Mesenchymal stem cell (in vitro differentiated cells and primary cell): ENCODE data around the gene UBE2D2.
A peak's percentile ranks its signal among the peaks of the same experiment; 100 is the strongest.
"Not testable (repeated sequence)": the region's sequence is repeated elsewhere in the genome, so short reads cannot be mapped to it uniquely, and the experiment has no call there.

ENCODE experiments used
- DNase-seq: peaks from one replicate; pipeline ENCODE4 v3.0.0-alpha.2; 2013
- H2AFZ ChIP-seq: one replicate; pipeline ENCODE4 v1.6.1; 2013; ENCODE audit warnings: low read depth, mild to moderate bottlenecking, control low read depth, inconsistent platforms, low read length, moderate library complexity
- H2AK5ac ChIP-seq: 2 replicates; pipeline ENCODE4 v1.6.1; 2013; ENCODE audit warnings: low read length, moderate library complexity, mild to moderate bottlenecking, inconsistent platforms; ENCODE audit not compliant: severe bottlenecking
- H2BK120ac ChIP-seq: one replicate; pipeline ENCODE4 v1.6.1; 2013; ENCODE audit warnings: low read depth, mild to moderate bottlenecking, inconsistent platforms, low read length, moderate library complexity
- H2BK12ac ChIP-seq, 2 experiments: one replicate each; pipeline ENCODE4 v1.6.1; 2013; ENCODE audit warnings: inconsistent platforms in 2 of 2, low read length in 2 of 2, mild to moderate bottlenecking in 2 of 2, moderate library complexity in 2 of 2, control low read depth in 1 of 2
- H2BK15ac ChIP-seq: one replicate; pipeline ENCODE4 v1.6.1; 2013; ENCODE audit warnings: mild to moderate bottlenecking, low read depth, inconsistent platforms; ENCODE audit not compliant: poor library complexity, severe bottlenecking
- H2BK5ac ChIP-seq: 2 replicates; pipeline ENCODE4 v1.6.1; 2013; ENCODE audit warnings: low read depth, mild to moderate bottlenecking, low read length, control low read depth, inconsistent platforms; ENCODE audit not compliant: poor library complexity, severe bottlenecking
- H3K14ac ChIP-seq, 2 experiments: one replicate each; pipeline ENCODE4 v1.6.1; 2013; ENCODE audit warnings: inconsistent platforms in 2 of 2, low read length in 2 of 2, control low read depth in 1 of 2, mild to moderate bottlenecking in 1 of 2, moderate library complexity in 1 of 2
- H3K18ac ChIP-seq, 2 experiments: one replicate each; pipeline ENCODE4 v1.6.1; 2013; ENCODE audit warnings: inconsistent platforms in 2 of 2, low read length in 2 of 2, control low read depth in 1 of 2, low read depth in 1 of 2, mild to moderate bottlenecking in 1 of 2
- H3K23ac ChIP-seq, 2 experiments: one replicate each; pipeline ENCODE4 v1.6.1; 2013; ENCODE audit warnings: inconsistent platforms in 2 of 2, low read length in 2 of 2, mild to moderate bottlenecking in 2 of 2, moderate library complexity in 2 of 2, control low read depth in 1 of 2
- H3K27ac ChIP-seq: 2 replicates; pipeline ENCODE4 v1.5.1; 2013; ENCODE audit warnings: mild to moderate bottlenecking, moderate library complexity, low read length, control low read depth, inconsistent platforms; ENCODE audit not compliant: poor library complexity, severe bottlenecking
- H3K27me3 ChIP-seq, 2 experiments: 2 replicates each; pipeline versions ENCODE4 v1.6.1 to v1.7.0; 2013; ENCODE audit warnings: low read length in 2 of 2, mild to moderate bottlenecking in 2 of 2, moderate library complexity in 2 of 2, control low read depth in 1 of 2, inconsistent platforms in 1 of 2; ENCODE audit not compliant: control insufficient read depth in 1 of 2, insufficient read depth in 1 of 2
- H3K36me3 ChIP-seq, 2 experiments: 2 replicates each; pipeline versions ENCODE4 v1.6.1 to v1.7.0; 2013; ENCODE audit warnings: low read length in 2 of 2, control low read depth in 1 of 2, inconsistent platforms in 1 of 2, low read depth in 1 of 2, mild to moderate bottlenecking in 1 of 2; ENCODE audit not compliant: insufficient read depth in 2 of 2, control insufficient read depth in 1 of 2
- H3K4ac ChIP-seq, 2 experiments: one replicate each; pipeline ENCODE4 v1.6.1; 2013; ENCODE audit warnings: inconsistent platforms in 2 of 2, low read length in 2 of 2, mild to moderate bottlenecking in 2 of 2, moderate library complexity in 2 of 2, control low read depth in 1 of 2, low read depth in 1 of 2
- H3K4me1 ChIP-seq: 2 replicates; pipeline ENCODE4 v1.6.1; 2013; ENCODE audit warnings: low read depth, low read length, control low read depth; ENCODE audit not compliant: control insufficient read depth, insufficient read depth
- H3K4me2 ChIP-seq: 2 replicates; pipeline ENCODE4 v1.6.1; 2013; ENCODE audit warnings: low read length, mild to moderate bottlenecking, inconsistent platforms; ENCODE audit not compliant: poor library complexity, severe bottlenecking
- H3K4me3 ChIP-seq, 2 experiments: 2 replicates each; pipeline versions ENCODE4 v1.5.1 to v1.7.0; 2013; ENCODE audit warnings: low read length in 2 of 2, mild to moderate bottlenecking in 2 of 2, control low read depth in 1 of 2, low read depth in 1 of 2; ENCODE audit not compliant: insufficient read depth in 1 of 2
- H3K79me1 ChIP-seq: replicated peaks from 2 replicates; pipeline ENCODE4 v1.6.1; 2013; ENCODE audit warnings: mild to moderate bottlenecking, control low read depth, low read length, inconsistent platforms; ENCODE audit not compliant: poor library complexity, severe bottlenecking
- H3K9ac ChIP-seq: 2 replicates; pipeline ENCODE4 v1.7.0; 2013; ENCODE audit warnings: mild to moderate bottlenecking, low read length, moderate library complexity
- H3K9me3 ChIP-seq: 2 replicates; pipeline ENCODE4 v1.7.0; 2013; ENCODE audit warnings: mild to moderate bottlenecking, low read length; ENCODE audit not compliant: control insufficient read depth
- H4K8ac ChIP-seq: one replicate; pipeline ENCODE4 v1.6.1; 2013; ENCODE audit warnings: inconsistent platforms, mild to moderate bottlenecking, low read length, moderate library complexity
- H4K91ac ChIP-seq: one replicate; pipeline ENCODE4 v1.6.1; 2013; ENCODE audit warnings: mild to moderate bottlenecking, low read length, inconsistent platforms
- WGBS: methylation state at CpG from one replicate; pipeline ENCODE4 v1.1.7; 2013; ENCODE audit warnings: mixed read lengths; 5-methylcytosine and 5-hydroxymethylcytosine counted together

Gene UBE2D2

DNA sequence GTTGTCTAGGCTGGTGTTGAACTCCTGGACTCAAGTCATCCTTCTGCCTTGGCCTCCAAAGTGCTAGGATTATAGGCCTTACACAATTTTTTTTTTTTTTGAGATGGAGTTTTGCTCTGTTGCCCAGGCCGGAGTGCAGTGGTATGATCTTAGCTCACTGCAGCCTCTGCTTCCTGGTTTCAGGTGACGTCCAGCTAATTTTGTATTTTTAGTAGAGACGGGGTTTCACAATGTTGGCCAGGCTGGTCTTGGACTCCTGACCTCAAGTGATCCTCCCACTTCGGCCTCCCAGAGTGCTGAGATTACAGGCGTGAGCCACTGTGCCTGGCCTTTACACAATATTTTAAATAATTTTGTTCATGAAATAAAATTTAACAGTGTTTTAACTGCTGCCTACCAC, 21.0 kb downstream of the UBE2D2 start:
- 96% methylated on average over 4 of the region's 5 CpGs for WGBS
- not testable (repeated sequence) for H3K79me1 ChIP-seq, H3K4me1 ChIP-seq, H4K91ac ChIP-seq, H2BK120ac ChIP-seq, H3K18ac ChIP-seq, H2BK15ac ChIP-seq, H3K27me3 ChIP-seq, DNase-seq, H3K4ac ChIP-seq, H3K9ac ChIP-seq, H4K8ac ChIP-seq, H2BK12ac ChIP-seq, H3K9me3 ChIP-seq, H3K14ac ChIP-seq, H2AFZ ChIP-seq, H3K4me2 ChIP-seq, H3K27ac ChIP-seq, H2AK5ac ChIP-seq, H3K23ac ChIP-seq, H3K4me3 ChIP-seq, H2BK5ac ChIP-seq
- H3K36me3 ChIP-seq: peaks cover 9 to 10% of the 10 kb centered on the region in 2 experiments

DNA sequence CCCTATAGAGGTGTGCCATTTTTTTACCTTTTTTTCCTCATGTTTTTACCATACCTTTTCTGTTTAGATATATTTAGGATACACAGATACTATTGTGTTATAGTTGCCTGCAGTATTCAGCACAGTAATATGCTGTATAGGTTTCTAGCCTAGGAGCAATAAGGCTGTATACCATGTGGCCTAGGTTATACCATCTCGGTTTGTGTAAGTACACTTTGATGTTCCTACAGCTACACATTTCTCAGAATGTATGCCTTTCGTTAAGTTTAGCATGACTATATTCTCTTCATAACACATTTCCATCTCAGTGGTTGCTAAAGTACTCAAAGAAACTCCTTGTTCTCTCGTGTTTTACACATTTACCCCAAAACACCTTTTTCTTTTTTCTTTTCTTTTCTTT, 23.0 kb downstream of the UBE2D2 start:
- Histone ChIP-seq H3K14ac (no peak overlapping the region), H2BK12ac (no peak overlapping the region), H3K9ac (no peak overlapping the region), H3K36me3 (peaks cover 10 to 16% of the 10 kb centered on the region in 2 experiments), H3K18ac (no peak overlapping the region), H3K23ac (no peak overlapping the region), H3K79me1 (no peaks in the 10 kb centered on the region), H2BK5ac (no peak overlapping the region), H2BK15ac (no peak overlapping the region), H3K4me1 (peaks cover 9% of the 10 kb centered on the region), H4K8ac (no peak overlapping the region), H3K9me3 (no peaks in the 10 kb centered on the region), H3K4me2 (no peak overlapping the region), H3K4ac (no peak overlapping the region), H2BK120ac (no peak overlapping the region), H3K4me3 (no peak overlapping the region), H2AFZ (no peak overlapping the region), H4K91ac (no peak overlapping the region), H3K27me3 (no peaks in the 10 kb centered on the region), H3K27ac (no peak overlapping the region), H2AK5ac (no peak overlapping the region)
- 95% methylated on average over 3 of the region's 3 CpGs for WGBS
- no peak for DNase-seq

DNA sequence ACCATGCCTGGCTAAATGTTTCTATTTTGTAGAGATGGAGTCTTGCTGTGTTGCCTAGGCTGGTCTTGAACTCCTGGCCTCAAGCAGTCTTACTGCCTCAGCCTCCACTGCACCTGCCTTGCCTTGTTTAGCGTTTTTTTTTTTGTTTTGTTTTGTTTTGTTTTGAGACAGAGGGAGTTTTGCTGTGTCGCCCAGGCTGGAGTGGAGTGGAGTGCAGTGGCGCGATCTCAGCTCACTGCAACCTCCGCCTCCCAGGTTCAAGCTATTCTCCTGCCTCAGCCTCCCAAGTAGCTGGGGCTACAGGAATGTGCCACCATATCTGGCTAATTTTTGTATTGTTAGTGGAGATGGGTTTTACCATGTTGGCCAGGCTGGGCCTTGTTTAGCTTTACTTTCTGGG, 27.0 kb downstream of the UBE2D2 start:
- H3K9me3 ChIP-seq, H3K4me3 ChIP-seq, H3K79me1 ChIP-seq, H3K27ac ChIP-seq, H3K4ac ChIP-seq, H3K9ac ChIP-seq, H2BK5ac ChIP-seq, H2AFZ ChIP-seq, H3K27me3 ChIP-seq, H3K4me1 ChIP-seq, H3K18ac ChIP-seq, H2BK120ac ChIP-seq, H3K4me2 ChIP-seq, H2BK12ac ChIP-seq, H2BK15ac ChIP-seq, H4K8ac ChIP-seq, H3K23ac ChIP-seq, H2AK5ac ChIP-seq, H4K91ac ChIP-seq, DNase-seq, H3K14ac ChIP-seq: not testable (repeated sequence)
- 79% methylated on average over 2 of the region's 5 CpGs for WGBS
- H3K36me3 ChIP-seq: peaks cover 10 to 16% of the 10 kb centered on the region in 2 experiments

DNA sequence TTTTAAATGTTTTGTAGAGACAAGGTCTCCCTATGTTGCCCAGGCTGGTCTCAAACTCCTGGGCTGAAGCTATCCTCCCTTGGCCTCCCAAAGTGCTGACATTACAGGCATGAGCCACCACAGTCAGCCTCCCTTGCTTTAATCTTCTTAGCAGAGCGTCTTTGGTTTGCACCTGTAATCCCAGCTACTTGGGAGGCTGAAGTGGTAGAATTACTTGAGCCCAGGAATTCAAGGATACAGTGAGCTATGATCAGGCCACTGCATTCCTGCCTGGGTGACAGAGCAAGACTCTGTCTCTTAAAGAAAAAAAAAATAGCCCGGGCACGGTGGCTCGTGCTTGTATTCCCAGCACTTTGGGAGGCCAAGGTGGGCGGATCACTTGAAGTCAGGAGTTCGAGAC, 27.8 kb downstream of the UBE2D2 start:
- no peaks in the 10 kb centered on the region for H3K27me3 ChIP-seq
- WGBS: 98% methylated on average over 6 of the region's 6 CpGs

More for the DNA sequence above, 27.8 kb downstream of the UBE2D2 start:
- no peak overlapping the region for H2BK120ac ChIP-seq
- no peak overlapping the region for H2BK12ac ChIP-seq
- H3K4ac ChIP-seq: no peak overlapping the region
- peak overlapping the region in 1 of 2 experiments; percentile 23 for H3K23ac ChIP-seq
- no peak for DNase-seq
- no peak overlapping the region for H3K4me2 ChIP-seq
- no peak overlapping the region for H2AK5ac ChIP-seq
- H4K8ac ChIP-seq: no peak overlapping the region
- H3K9me3 ChIP-seq: no peaks in the 10 kb centered on the region
- no peak overlapping the region for H4K91ac ChIP-seq
- H3K14ac ChIP-seq: no peak overlapping the region
- H2BK5ac ChIP-seq: no peak overlapping the region
- H3K36me3 ChIP-seq: peaks cover 10 to 16% of the 10 kb centered on the region in 2 experiments
- no peak overlapping the region for H3K4me3 ChIP-seq
- H3K9ac ChIP-seq: no peak overlapping the region
- no peaks in the 10 kb centered on the region for H3K79me1 ChIP-seq
- peaks cover 10% of the 10 kb centered on the region for H3K4me1 ChIP-seq
- no peak overlapping the region for H2AFZ ChIP-seq
- no peak overlapping the region for H3K27ac ChIP-seq
- H3K18ac ChIP-seq: no peak overlapping the region
- H2BK15ac ChIP-seq: no peak overlapping the region
